ENCODE results near the gene CORIN.

Gene CORIN

DNA sequence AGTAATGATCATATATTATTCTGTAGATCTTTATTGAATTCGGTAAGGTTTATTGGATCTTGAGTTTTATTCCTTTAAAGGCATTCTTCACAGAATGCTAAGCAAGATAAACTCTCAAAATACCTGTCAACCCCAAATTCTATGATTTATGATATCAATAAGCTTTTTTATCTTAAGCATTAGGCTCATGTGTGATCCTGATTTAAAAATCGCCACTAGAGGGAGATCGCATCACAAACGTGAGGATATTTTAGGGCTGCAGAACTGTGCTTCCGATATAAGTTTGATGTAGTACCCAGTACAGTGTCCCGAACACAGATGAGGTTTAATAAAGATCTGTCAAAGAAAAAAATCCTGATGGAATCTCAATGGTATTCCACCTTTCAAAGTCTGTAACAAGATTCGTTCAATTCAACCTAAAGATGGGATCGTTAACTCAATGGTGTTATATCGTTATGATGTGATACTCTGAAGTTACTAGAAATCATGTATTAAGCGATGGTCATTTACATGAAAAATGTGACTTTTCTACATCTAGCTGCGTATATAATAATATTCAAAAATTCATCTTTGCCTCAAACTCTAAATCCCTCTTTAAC lies 169.0 kb downstream of the CORIN start:
- no peak for TF ChIP-seq EZH2phosphoT487 (conservative IDR thresholded peaks at IDR 0.05; ENCODE audit: low read length)
- TF ChIP-seq, protein P1, sequence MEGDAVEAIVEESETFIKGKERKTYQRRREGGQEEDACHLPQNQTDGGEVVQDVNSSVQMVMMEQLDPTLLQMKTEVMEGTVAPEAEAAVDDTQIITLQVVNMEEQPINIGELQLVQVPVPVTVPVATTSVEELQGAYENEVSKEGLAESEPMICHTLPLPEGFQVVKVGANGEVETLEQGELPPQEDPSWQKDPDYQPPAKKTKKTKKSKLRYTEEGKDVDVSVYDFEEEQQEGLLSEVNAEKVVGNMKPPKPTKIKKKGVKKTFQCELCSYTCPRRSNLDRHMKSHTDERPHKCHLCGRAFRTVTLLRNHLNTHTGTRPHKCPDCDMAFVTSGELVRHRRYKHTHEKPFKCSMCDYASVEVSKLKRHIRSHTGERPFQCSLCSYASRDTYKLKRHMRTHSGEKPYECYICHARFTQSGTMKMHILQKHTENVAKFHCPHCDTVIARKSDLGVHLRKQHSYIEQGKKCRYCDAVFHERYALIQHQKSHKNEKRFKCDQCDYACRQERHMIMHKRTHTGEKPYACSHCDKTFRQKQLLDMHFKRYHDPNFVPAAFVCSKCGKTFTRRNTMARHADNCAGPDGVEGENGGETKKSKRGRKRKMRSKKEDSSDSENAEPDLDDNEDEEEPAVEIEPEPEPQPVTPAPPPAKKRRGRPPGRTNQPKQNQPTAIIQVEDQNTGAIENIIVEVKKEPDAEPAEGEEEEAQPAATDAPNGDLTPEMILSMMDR (IDR thresholded peaks at IDR 0.05; ENCODE audit: insufficient read depth, low read length, poor library complexity, severe bottlenecking): peak; percentile 82
- Histone ChIP-seq H3K27ac (ENCODE audit: low read depth, low read length) (no peak overlapping the region), H3K4me2 (ENCODE audit: low read depth, low read length, poor library complexity, severe bottlenecking) (peak overlapping the region; percentile 47), H3K27me3 (ENCODE audit: low read length) (no peaks in the 10 kb centered on the region), H3F3A (ENCODE audit: insufficient read depth) (no peaks in the 10 kb centered on the region), H3K9me2 (replicated peaks; ENCODE audit: insufficient read depth, low read length) (no peaks in the 10 kb centered on the region), H3K36me3 (ENCODE audit: low read length) (no peaks in the 10 kb centered on the region), H2AFZ (ENCODE audit: low read depth, low read length, severe bottlenecking) (no peak overlapping the region), H3K9ac (ENCODE audit: low read length) (no peak overlapping the region), H3K9me3 (ENCODE audit: insufficient read depth, low read length) (no peaks in the 10 kb centered on the region), H4K20me1 (ENCODE audit: low read depth, low read length) (no peaks in the 10 kb centered on the region), H3K79me2 (ENCODE audit: insufficient read depth, low read length) (no peaks in the 10 kb centered on the region), H3K4me3 (ENCODE audit: insufficient read depth, low read length, poor library complexity, severe bottlenecking) (no peak overlapping the region)

DNA sequence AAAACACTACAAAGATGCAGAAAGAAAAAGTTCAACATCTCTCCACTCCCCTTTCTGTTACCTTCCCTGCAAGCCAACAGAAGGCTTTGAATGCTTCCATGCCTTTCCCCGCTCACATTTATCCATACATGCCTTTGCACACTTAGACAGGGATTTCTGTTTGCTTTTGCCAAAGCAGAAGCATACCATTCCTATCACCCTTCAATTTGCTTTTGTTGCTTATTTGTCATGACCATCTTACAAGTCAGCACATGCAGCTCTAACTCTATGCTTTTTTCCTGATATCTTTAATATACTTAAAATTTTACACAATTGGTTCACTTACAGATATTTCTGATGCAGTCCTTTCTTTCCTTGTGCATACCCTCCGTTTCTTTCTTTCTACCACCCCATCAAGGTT lies 169.6 kb downstream of the CORIN start:
- H3K36me3 ChIP-seq (ENCODE audit: low read length): no peaks in the 10 kb centered on the region
- H3K27me3 ChIP-seq (ENCODE audit: low read length): no peaks in the 10 kb centered on the region
- H3K9me3 ChIP-seq (ENCODE audit: insufficient read depth, low read length): no peaks in the 10 kb centered on the region
- no peaks in the 10 kb centered on the region for H3F3A ChIP-seq (ENCODE audit: insufficient read depth)
- no peak overlapping the region for H3K4me3 ChIP-seq (ENCODE audit: insufficient read depth, low read length, poor library complexity, severe bottlenecking)
- no peak for TF ChIP-seq EZH2phosphoT487 (conservative IDR thresholded peaks at IDR 0.05; ENCODE audit: low read length)
- no peaks in the 10 kb centered on the region for H4K20me1 ChIP-seq (ENCODE audit: low read depth, low read length)
- no peak overlapping the region for H3K27ac ChIP-seq (ENCODE audit: low read depth, low read length)
- H3K9me2 ChIP-seq (replicated peaks; ENCODE audit: insufficient read depth, low read length): no peaks in the 10 kb centered on the region
- no peaks in the 10 kb centered on the region for H3K79me2 ChIP-seq (ENCODE audit: insufficient read depth, low read length)
- no peak overlapping the region for H2AFZ ChIP-seq (ENCODE audit: low read depth, low read length, severe bottlenecking)
- no peak overlapping the region for H3K9ac ChIP-seq (ENCODE audit: low read length)
- no peak overlapping the region for H3K4me2 ChIP-seq (ENCODE audit: low read depth, low read length, poor library complexity, severe bottlenecking)

DNA sequence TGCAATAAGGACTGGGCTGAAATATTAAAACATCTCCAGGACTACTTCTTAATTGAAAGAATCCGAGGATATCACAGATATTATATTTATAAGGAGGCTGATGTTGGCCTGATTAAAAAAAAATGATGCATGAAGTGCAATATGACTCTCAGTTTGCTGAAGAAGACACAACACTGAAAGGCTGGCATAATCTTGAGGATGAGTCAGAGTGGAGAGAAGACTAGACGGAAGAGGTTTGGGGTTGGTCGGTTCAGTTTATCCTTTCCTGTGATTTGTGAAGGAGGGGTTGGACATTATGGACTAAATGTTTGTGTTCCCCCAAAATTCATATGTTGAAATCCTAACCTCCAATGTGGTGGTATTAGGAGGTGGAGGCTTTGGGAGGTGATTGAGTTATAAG lies 170.3 kb downstream of the CORIN start:
- no peak for TF ChIP-seq EZH2phosphoT487 (conservative IDR thresholded peaks at IDR 0.05; ENCODE audit: low read length)
- TF ChIP-seq, protein P1 (IDR thresholded peaks at IDR 0.05; ENCODE audit: insufficient read depth, low read length, poor library complexity, severe bottlenecking): no peak
- H3K4me3 ChIP-seq (ENCODE audit: insufficient read depth, low read length, poor library complexity, severe bottlenecking): no peak overlapping the region
- no peaks in the 10 kb centered on the region for H3K27me3 ChIP-seq (ENCODE audit: low read length)
- no peak overlapping the region for H3K4me2 ChIP-seq (ENCODE audit: low read depth, low read length, poor library complexity, severe bottlenecking)
- H3K9ac ChIP-seq (ENCODE audit: low read length): no peak overlapping the region
- H3F3A ChIP-seq (ENCODE audit: insufficient read depth): no peaks in the 10 kb centered on the region
- H3K27ac ChIP-seq (ENCODE audit: low read depth, low read length): no peak overlapping the region
- no peaks in the 10 kb centered on the region for H3K79me2 ChIP-seq (ENCODE audit: insufficient read depth, low read length)
- H4K20me1 ChIP-seq (ENCODE audit: low read depth, low read length): no peaks in the 10 kb centered on the region
- no peaks in the 10 kb centered on the region for H3K9me3 ChIP-seq (ENCODE audit: insufficient read depth, low read length)
- H3K36me3 ChIP-seq (ENCODE audit: low read length): no peaks in the 10 kb centered on the region
- H3K9me2 ChIP-seq (replicated peaks; ENCODE audit: insufficient read depth, low read length): no peaks in the 10 kb centered on the region
- H2AFZ ChIP-seq (ENCODE audit: low read depth, low read length, severe bottlenecking): no peak overlapping the region

DNA sequence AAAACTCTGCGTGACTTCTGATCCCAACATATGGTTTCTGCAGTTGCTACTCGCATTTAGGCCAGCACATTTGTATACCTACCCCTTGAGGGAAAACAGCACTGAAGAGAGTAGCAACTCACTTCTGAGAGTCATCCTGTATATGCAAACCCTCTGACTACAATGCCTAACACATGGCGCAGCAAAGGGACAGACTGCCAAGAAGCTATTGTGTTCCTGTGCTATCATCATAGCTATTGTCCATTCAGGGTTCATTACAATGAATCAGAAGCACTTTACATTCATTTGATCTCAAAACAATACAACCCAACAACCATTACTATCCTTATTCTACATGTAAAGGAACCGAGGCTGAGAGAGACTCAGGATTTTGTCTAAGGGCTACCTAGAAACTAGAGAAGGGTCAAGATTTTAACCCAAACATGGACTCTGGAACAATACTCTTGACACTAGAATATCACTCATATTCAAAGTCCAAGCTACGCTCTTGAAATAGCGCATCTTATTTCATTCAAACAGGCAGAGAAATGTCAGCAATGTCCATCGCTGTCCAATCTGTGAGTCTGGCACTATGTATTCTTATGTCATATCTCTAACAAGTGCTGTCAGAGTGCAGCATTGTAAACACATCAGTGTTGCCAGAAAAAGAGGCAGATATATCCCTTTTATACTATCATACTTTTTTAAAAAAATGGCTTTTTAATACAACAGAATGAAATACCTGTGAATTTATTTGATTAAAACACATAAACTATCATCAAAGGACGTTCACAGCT lies 173.6 kb downstream of the CORIN start:
- Histone ChIP-seq H4K20me1 (ENCODE audit: low read depth, low read length) (no peaks in the 10 kb centered on the region), H3K9me2 (replicated peaks; ENCODE audit: insufficient read depth, low read length) (no peaks in the 10 kb centered on the region), H3K4me2 (ENCODE audit: low read depth, low read length, poor library complexity, severe bottlenecking) (no peak overlapping the region), H3K36me3 (ENCODE audit: low read length) (no peaks in the 10 kb centered on the region), H3K4me3 (ENCODE audit: insufficient read depth, low read length, poor library complexity, severe bottlenecking) (no peak overlapping the region), H3K27ac (ENCODE audit: low read depth, low read length) (no peak overlapping the region), H3K27me3 (ENCODE audit: low read length) (no peaks in the 10 kb centered on the region), H3K9ac (ENCODE audit: low read length) (no peak overlapping the region), H3K79me2 (ENCODE audit: insufficient read depth, low read length) (no peaks in the 10 kb centered on the region), H2AFZ (ENCODE audit: low read depth, low read length, severe bottlenecking) (no peak overlapping the region), H3K9me3 (ENCODE audit: insufficient read depth, low read length) (no peaks in the 10 kb centered on the region), H3F3A (ENCODE audit: insufficient read depth) (no peaks in the 10 kb centered on the region)
- TF ChIP-seq EZH2phosphoT487 (conservative IDR thresholded peaks at IDR 0.05; ENCODE audit: low read length): no peak
- TF ChIP-seq, protein P1 (IDR thresholded peaks at IDR 0.05; ENCODE audit: insufficient read depth, low read length, poor library complexity, severe bottlenecking): no peak
